WTC11 (cell line): ENCODE data around the gene SDS. TPM values are rescaled to one million over a fixed set of nuclear protein-coding genes. Genes with fewer than 3 reads are reported as not detected.

ENCODE experiments used
- ATAC-seq: fragments of 200-7000 bp; cut with Tn5 transposase; 2 replicates; pipeline ENCODE4 v1.10.0; 2021; ENCODE audit warnings: mild to moderate bottlenecking, moderate library complexity
- CTCF ChIA-PET: fragments of 300-600 bp; sonication (Branson Sonifier 250); formaldehyde crosslinking; loops from one replicate; lab custom pipeline; 2021; ENCODE audit warnings: antibody characterized with exemption; lab: Charles Lee
- POLR2A ChIA-PET: fragments of 350-600 bp; sonication (Branson Sonifier 250); formaldehyde crosslinking; loops from one replicate; lab custom pipeline; 2021; ENCODE audit warnings: antibody characterized with exemption; lab: Charles Lee
- DNase-seq: peaks from one replicate; pipeline ENCODE4 v3.0.0; 2021; ENCODE audit warnings: low spot score
- H3K27ac Mint-ChIP-seq: 2 replicates; pipeline ENCODE4 v1.8.0; 2021; ENCODE audit warnings: mixed read lengths
- H3K27me3 Mint-ChIP-seq: 2 replicates; pipeline ENCODE4 v1.8.0; 2021; ENCODE audit warnings: low read depth, mild to moderate bottlenecking, moderate library complexity, mixed read lengths
- H3K36me3 Mint-ChIP-seq: 2 replicates; pipeline ENCODE4 v1.8.0; 2021; ENCODE audit warnings: mixed read lengths
- H3K4me1 Mint-ChIP-seq: 2 replicates; pipeline ENCODE4 v1.8.0; 2022; ENCODE audit warnings: mixed read lengths
- H3K4me3 Mint-ChIP-seq: 2 replicates; pipeline ENCODE4 v1.8.0; 2021; ENCODE audit warnings: mild to moderate bottlenecking, moderate library complexity, mixed read lengths
- H3K9me3 Mint-ChIP-seq: 2 replicates; pipeline ENCODE4 v1.8.0; 2021; ENCODE audit warnings: mixed read lengths
- CBFB ChIP-seq: sonication (generic); formaldehyde crosslinking; IDR thresholded peaks from 2 replicates; pipeline ENCODE4 v1.8.1; 2022; ENCODE audit warnings: mild to moderate bottlenecking, low read depth, missing genetic modification reagents
- ELF4 ChIP-seq: sonication (generic); formaldehyde crosslinking; IDR thresholded peaks from 2 replicates; pipeline ENCODE4 v1.8.1; 2022; ENCODE audit warnings: low read depth, mild to moderate bottlenecking, moderate library complexity, missing genetic modification reagents
- EMX1 ChIP-seq: fragments of 250-450 bp; sonication (Bioruptor Pico); IDR thresholded peaks from 2 replicates; pipeline ENCODE4 v1.8.0; 2021; ENCODE audit warnings: mild to moderate bottlenecking
- FOXP1 ChIP-seq: sonication (generic); formaldehyde crosslinking; IDR thresholded peaks from 2 replicates; pipeline ENCODE4 v1.8.0; 2022; ENCODE audit warnings: missing genetic modification reagents, mild to moderate bottlenecking, moderate library complexity, borderline replicate concordance
- GTF2I ChIP-seq: fragments of 250-450 bp; sonication (Bioruptor Pico); conservative IDR thresholded peaks from 2 replicates; pipeline ENCODE4 v1.4.0; 2021; ENCODE audit warnings: mild to moderate bottlenecking
- JUN ChIP-seq: sonication (generic); formaldehyde crosslinking; IDR thresholded peaks from 2 replicates; pipeline ENCODE4 v1.8.0; 2023; ENCODE audit warnings: mild to moderate bottlenecking, missing genetic modification reagents
- RELA ChIP-seq: sonication (generic); formaldehyde crosslinking; IDR thresholded peaks from 2 replicates; pipeline ENCODE4 v1.8.1; 2022; ENCODE audit warnings: missing genetic modification reagents, mild to moderate bottlenecking, borderline replicate concordance
- ZNF121 ChIP-seq: sonication (generic); formaldehyde crosslinking; IDR thresholded peaks from 2 replicates; pipeline ENCODE4 v1.8.0; 2023; ENCODE audit warnings: missing genetic modification reagents
- total RNA-seq: library from RNA; stranded (reverse); gene quantifications from 3 replicates; pipeline ENCODE4 v1.2.3, GENCODE V29; 2021
- TF ChIP-seq, protein P1 (sequence below): sonication (generic); formaldehyde crosslinking; IDR thresholded peaks from 2 replicates; pipeline ENCODE4 v1.8.0; 2022; ENCODE audit warnings: mild to moderate bottlenecking, missing genetic modification reagents
- TF ChIP-seq, protein P2 (sequence below): sonication (generic); formaldehyde crosslinking; IDR thresholded peaks from 2 replicates; pipeline ENCODE4 v1.8.0; 2023; ENCODE audit warnings: missing genetic modification reagents, mild to moderate bottlenecking, borderline replicate concordance
- TF ChIP-seq, protein P3 (sequence below): sonication (generic); formaldehyde crosslinking; IDR thresholded peaks from 2 replicates; pipeline ENCODE4 v1.8.0; 2022; ENCODE audit warnings: mild to moderate bottlenecking, missing genetic modification reagents
- TF ChIP-seq, protein P4 (sequence below): fragments of 250-450 bp; sonication (Bioruptor Pico); conservative IDR thresholded peaks from 2 replicates; pipeline ENCODE4 v1.9.0; 2021; ENCODE audit warnings: mild to moderate bottlenecking
- TF ChIP-seq, protein P5 (sequence below): fragments of 250-450 bp; sonication (Bioruptor Pico); IDR thresholded peaks from 2 replicates; pipeline ENCODE4 v1.9.0; 2021; ENCODE audit warnings: mild to moderate bottlenecking
- TF ChIP-seq, protein P6 (sequence below): sonication (generic); formaldehyde crosslinking; IDR thresholded peaks from 2 replicates; pipeline ENCODE4 v1.8.1; 2023; ENCODE audit warnings: mild to moderate bottlenecking, missing genetic modification reagents, borderline replicate concordance
- TF ChIP-seq, protein P7 (sequence below): sonication (generic); formaldehyde crosslinking; IDR thresholded peaks from 2 replicates; pipeline ENCODE4 v1.8.1; 2022; ENCODE audit warnings: mild to moderate bottlenecking, moderate library complexity, missing genetic modification reagents

Gene SDS
- total RNA-seq, 1 experiment from 2014 or later: 0.31 TPM

DNA sequence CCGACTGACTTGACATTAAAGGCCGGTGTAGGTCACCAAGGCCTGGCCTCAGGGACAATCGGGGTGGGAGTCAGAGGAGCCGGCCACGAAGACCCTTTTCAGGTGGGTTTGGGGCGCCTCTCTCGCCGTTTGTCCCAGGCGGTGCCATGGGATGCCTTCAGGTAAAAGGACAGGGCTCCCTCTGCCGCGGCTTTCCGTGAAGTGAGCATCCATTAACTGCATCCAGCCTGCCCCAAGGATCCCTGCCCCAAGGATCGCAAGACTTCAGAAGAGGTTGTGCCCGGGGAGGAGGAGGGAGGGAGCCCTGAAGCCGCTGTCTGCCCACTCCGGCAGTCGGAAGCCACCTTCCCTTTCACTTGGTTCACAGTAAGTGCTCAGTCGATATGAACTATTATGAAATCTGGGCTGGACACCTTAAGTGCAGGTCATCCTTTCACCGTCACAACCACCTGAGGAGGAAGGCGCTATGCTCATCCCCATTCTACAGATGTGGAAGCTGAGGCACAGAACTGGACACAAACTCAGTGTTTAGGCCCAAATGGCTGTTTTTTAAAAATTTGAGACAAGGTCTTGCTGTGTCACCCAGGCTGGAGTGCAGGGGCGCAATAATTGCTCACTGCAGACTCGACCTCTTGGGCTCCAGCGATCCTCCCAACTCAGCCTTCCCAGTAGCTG lies 964 bp downstream of the SDS start (continued):
- TF ChIP-seq, protein P1, sequence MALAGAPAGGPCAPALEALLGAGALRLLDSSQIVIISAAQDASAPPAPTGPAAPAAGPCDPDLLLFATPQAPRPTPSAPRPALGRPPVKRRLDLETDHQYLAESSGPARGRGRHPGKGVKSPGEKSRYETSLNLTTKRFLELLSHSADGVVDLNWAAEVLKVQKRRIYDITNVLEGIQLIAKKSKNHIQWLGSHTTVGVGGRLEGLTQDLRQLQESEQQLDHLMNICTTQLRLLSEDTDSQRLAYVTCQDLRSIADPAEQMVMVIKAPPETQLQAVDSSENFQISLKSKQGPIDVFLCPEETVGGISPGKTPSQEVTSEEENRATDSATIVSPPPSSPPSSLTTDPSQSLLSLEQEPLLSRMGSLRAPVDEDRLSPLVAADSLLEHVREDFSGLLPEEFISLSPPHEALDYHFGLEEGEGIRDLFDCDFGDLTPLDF (CRISPR knock-in tag): no peak
- TF ChIP-seq EMX1 (CRISPR knock-in tag): no peak

DNA sequence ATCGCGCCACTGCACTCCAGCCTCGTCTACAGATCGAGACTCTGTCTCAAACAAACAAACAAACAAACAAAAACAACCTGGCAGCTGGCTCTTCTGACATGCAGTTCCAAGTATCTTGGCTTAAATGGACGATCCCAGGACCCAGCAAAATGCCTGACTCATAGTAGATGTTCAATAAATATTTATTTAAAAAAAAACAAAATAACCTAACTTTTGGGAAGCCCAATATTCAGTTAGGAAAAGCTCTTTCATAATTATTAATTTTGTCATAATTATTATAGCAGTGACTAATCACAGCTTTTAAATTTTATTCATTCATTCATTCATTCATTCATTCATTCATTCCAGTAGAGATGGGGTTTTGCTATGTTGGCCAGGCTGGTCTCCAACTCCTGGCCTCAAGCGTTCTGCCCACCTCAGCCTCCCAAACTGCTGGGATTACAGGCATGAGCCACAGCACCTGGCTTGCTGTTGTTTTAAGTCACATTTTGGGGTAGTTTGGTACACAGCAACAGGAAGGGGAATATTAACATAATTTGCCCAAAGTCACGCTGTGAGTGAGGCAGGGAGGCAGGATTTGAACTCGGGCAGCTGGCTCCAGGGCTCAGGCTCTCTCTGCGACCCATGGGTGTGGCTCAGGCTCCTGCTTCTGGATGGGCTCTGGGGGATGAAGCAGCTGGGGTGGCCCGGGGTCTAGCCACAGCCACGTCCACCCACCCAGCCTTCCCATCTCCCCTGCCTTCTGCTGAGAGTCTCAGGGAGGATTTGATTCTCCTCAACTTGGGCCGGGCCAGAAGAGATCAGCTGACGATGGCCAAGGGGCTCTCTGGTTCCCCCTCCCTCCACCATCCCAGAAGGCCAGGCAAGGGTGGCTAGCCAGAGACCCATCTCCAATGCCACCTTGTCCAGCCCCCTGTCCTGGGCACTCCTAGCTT lies 2.4 kb downstream of the SDS start:
- Mint-ChIP-seq H3K36me3 (no peaks in the 10 kb centered on the region), H3K9me3 (no peaks in the 10 kb centered on the region), H3K4me1 (peaks cover 22% of the 10 kb centered on the region), H3K27ac (no peak overlapping the region), H3K27me3 (no peaks in the 10 kb centered on the region), H3K4me3 (no peak overlapping the region)
- POLR2A ChIA-PET: no interaction called here
- ATAC-seq: no peak
- no peak for DNase-seq
- CTCF ChIA-PET: interaction anchor here (1.6 kb wide), 1 partner anchor 24 kb away, joined by 6 read pairs; no protein-coding TSS in a partner anchor
- TF ChIP-seq ELF4 (CRISPR knock-in tag) (no peak), ZNF121 (0 out of 2 replicates have a peak, but pooled peaks have one; percentile 18), JUN (CRISPR knock-in tag) (no peak), CBFB (CRISPR knock-in tag) (no peak), FOXP1 (CRISPR knock-in tag) (no peak)
- TF ChIP-seq, protein P2, sequence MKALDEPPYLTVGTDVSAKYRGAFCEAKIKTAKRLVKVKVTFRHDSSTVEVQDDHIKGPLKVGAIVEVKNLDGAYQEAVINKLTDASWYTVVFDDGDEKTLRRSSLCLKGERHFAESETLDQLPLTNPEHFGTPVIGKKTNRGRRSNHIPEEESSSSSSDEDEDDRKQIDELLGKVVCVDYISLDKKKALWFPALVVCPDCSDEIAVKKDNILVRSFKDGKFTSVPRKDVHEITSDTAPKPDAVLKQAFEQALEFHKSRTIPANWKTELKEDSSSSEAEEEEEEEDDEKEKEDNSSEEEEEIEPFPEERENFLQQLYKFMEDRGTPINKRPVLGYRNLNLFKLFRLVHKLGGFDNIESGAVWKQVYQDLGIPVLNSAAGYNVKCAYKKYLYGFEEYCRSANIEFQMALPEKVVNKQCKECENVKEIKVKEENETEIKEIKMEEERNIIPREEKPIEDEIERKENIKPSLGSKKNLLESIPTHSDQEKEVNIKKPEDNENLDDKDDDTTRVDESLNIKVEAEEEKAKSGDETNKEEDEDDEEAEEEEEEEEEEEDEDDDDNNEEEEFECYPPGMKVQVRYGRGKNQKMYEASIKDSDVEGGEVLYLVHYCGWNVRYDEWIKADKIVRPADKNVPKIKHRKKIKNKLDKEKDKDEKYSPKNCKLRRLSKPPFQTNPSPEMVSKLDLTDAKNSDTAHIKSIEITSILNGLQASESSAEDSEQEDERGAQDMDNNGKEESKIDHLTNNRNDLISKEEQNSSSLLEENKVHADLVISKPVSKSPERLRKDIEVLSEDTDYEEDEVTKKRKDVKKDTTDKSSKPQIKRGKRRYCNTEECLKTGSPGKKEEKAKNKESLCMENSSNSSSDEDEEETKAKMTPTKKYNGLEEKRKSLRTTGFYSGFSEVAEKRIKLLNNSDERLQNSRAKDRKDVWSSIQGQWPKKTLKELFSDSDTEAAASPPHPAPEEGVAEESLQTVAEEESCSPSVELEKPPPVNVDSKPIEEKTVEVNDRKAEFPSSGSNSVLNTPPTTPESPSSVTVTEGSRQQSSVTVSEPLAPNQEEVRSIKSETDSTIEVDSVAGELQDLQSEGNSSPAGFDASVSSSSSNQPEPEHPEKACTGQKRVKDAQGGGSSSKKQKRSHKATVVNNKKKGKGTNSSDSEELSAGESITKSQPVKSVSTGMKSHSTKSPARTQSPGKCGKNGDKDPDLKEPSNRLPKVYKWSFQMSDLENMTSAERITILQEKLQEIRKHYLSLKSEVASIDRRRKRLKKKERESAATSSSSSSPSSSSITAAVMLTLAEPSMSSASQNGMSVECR (CRISPR knock-in tag): no peak
- TF ChIP-seq, protein P3, sequence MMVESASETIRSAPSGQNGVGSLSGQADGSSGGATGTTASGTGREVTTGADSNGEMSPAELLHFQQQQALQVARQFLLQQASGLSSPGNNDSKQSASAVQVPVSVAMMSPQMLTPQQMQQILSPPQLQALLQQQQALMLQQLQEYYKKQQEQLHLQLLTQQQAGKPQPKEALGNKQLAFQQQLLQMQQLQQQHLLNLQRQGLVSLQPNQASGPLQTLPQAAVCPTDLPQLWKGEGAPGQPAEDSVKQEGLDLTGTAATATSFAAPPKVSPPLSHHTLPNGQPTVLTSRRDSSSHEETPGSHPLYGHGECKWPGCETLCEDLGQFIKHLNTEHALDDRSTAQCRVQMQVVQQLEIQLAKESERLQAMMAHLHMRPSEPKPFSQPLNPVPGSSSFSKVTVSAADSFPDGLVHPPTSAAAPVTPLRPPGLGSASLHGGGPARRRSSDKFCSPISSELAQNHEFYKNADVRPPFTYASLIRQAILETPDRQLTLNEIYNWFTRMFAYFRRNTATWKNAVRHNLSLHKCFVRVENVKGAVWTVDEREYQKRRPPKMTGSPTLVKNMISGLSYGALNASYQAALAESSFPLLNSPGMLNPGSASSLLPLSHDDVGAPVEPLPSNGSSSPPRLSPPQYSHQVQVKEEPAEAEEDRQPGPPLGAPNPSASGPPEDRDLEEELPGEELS (CRISPR knock-in tag): no peak

DNA sequence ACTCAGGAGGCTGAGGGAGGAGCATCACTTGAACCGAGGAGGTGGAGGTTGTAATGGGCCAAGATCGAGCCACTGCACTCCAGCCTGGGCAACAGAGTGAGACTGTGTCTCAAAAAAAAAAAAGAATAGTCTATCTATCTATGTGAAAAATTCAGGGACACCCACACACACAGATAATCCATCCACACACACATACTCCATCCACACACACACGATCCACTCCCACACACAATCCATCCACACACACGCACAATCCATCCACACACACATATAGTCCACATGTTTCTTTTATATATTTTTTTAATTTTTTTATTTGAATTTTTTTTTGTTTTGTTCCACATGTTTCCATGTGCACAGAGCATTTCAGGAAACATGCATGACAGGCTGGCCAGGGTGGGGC lies 3.3 kb downstream of the SDS start:
- no peak for DNase-seq
- 0 out of 2 replicates have a peak, but pooled peaks cover 3% of the 10 kb centered on the region for H3K27me3 Mint-ChIP-seq
- POLR2A ChIA-PET: no interaction called here
- no peak overlapping the region for H3K4me3 Mint-ChIP-seq
- H3K4me1 Mint-ChIP-seq: peaks cover 13% of the 10 kb centered on the region
- no peaks in the 10 kb centered on the region for H3K9me3 Mint-ChIP-seq
- no peak for ATAC-seq
- CTCF ChIA-PET: no interaction called here
- no peak overlapping the region for H3K27ac Mint-ChIP-seq
- H3K36me3 Mint-ChIP-seq: no peaks in the 10 kb centered on the region
- TF ChIP-seq, protein P4, sequence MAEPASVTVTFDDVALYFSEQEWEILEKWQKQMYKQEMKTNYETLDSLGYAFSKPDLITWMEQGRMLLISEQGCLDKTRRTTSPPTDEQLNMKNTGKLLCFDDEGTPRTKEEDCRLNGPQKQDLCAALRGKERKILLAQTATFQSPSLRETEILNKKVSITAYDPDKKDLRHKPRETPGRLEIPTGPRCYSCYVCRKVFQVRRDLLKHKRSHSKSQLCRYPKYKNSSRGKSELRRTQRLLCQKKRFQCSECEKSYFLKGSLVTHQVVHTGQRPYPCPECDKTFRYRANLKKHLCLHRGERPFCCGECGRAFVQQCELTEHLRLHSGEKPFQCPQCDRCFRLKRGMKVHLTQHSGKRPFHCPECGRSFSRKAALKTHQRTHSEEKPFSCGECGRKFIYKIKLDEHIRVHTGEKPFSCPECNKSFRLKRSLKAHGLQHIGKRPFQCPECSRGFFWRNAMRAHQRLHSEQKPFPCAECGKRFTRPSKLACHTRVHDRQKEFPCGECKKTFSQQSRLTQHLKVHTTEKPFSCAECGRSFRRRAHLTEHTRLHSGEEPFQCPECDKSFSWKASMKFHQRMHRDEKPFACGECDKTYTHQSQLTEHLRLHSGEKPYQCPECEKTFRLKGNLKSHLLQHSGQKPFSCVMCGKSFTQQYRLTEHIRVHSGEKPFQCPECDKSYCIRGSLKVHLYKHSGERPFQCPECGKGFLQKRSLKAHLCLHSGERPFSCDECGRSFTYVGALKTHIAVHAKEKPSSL (CRISPR knock-in tag): no peak
- TF ChIP-seq, protein P5, sequence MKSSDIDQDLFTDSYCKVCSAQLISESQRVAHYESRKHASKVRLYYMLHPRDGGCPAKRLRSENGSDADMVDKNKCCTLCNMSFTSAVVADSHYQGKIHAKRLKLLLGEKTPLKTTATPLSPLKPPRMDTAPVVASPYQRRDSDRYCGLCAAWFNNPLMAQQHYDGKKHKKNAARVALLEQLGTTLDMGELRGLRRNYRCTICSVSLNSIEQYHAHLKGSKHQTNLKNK (CRISPR knock-in tag): no peak
- TF ChIP-seq, protein P6, sequence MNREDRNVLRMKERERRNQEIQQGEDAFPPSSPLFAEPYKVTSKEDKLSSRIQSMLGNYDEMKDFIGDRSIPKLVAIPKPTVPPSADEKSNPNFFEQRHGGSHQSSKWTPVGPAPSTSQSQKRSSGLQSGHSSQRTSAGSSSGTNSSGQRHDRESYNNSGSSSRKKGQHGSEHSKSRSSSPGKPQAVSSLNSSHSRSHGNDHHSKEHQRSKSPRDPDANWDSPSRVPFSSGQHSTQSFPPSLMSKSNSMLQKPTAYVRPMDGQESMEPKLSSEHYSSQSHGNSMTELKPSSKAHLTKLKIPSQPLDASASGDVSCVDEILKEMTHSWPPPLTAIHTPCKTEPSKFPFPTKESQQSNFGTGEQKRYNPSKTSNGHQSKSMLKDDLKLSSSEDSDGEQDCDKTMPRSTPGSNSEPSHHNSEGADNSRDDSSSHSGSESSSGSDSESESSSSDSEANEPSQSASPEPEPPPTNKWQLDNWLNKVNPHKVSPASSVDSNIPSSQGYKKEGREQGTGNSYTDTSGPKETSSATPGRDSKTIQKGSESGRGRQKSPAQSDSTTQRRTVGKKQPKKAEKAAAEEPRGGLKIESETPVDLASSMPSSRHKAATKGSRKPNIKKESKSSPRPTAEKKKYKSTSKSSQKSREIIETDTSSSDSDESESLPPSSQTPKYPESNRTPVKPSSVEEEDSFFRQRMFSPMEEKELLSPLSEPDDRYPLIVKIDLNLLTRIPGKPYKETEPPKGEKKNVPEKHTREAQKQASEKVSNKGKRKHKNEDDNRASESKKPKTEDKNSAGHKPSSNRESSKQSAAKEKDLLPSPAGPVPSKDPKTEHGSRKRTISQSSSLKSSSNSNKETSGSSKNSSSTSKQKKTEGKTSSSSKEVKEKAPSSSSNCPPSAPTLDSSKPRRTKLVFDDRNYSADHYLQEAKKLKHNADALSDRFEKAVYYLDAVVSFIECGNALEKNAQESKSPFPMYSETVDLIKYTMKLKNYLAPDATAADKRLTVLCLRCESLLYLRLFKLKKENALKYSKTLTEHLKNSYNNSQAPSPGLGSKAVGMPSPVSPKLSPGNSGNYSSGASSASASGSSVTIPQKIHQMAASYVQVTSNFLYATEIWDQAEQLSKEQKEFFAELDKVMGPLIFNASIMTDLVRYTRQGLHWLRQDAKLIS (CRISPR knock-in tag): no peak
- TF ChIP-seq GTF2I (CRISPR knock-in tag) (no peak), RELA (CRISPR knock-in tag) (no peak)
- TF ChIP-seq, protein P7, sequence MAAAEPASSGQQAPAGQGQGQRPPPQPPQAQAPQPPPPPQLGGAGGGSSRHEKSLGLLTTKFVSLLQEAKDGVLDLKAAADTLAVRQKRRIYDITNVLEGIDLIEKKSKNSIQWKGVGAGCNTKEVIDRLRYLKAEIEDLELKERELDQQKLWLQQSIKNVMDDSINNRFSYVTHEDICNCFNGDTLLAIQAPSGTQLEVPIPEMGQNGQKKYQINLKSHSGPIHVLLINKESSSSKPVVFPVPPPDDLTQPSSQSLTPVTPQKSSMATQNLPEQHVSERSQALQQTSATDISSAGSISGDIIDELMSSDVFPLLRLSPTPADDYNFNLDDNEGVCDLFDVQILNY (CRISPR knock-in tag): no peak
